GM12865 (cell line): ENCODE measurements around the gene PRPF39.

Experiments
- DNase-seq: peaks from one replicate; pipeline ENCODE4 v3.0.0; 2010; ENCODE audit warnings: low read depth
- H3K4me3 ChIP-seq: 2 replicates; pipeline ENCODE4 v1.5.1; 2011; ENCODE audit warnings: mild to moderate bottlenecking, low read depth, low read length, control low read depth
- TF ChIP-seq, protein P1 (sequence below): IDR thresholded peaks from 2 replicates; pipeline ENCODE4 v1.5.1; 2011; ENCODE audit warnings: low read length, control low read depth, low read depth, inconsistent platforms; ENCODE audit not compliant: insufficient read depth; ENCODE audit errors: missing control alignments

PRPF39 gene

DNA sequence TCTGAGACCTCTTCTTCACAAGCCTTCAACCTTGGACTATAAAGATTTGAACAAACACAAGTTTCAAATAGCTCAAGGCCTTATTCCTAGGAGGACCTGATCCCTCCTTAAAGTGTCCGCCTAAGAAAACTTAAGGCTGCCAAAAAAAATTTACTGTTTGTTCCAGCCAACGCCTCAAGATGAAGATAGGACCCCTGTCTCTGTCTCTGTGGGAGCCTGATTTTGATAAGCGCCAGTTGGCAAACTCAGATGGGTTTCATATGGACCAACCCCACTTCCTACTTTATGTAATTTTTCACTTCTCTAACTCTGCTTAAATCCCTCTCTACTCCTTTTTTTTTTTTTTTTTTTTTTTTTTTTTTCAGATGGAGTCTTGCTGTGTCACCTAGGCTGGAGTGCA is 39.4 kb downstream of the PRPF39 start:
- no peak overlapping the region for H3K4me3 ChIP-seq
- TF ChIP-seq, protein P1, sequence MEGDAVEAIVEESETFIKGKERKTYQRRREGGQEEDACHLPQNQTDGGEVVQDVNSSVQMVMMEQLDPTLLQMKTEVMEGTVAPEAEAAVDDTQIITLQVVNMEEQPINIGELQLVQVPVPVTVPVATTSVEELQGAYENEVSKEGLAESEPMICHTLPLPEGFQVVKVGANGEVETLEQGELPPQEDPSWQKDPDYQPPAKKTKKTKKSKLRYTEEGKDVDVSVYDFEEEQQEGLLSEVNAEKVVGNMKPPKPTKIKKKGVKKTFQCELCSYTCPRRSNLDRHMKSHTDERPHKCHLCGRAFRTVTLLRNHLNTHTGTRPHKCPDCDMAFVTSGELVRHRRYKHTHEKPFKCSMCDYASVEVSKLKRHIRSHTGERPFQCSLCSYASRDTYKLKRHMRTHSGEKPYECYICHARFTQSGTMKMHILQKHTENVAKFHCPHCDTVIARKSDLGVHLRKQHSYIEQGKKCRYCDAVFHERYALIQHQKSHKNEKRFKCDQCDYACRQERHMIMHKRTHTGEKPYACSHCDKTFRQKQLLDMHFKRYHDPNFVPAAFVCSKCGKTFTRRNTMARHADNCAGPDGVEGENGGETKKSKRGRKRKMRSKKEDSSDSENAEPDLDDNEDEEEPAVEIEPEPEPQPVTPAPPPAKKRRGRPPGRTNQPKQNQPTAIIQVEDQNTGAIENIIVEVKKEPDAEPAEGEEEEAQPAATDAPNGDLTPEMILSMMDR, result no peak
- no peak for DNase-seq

DNA sequence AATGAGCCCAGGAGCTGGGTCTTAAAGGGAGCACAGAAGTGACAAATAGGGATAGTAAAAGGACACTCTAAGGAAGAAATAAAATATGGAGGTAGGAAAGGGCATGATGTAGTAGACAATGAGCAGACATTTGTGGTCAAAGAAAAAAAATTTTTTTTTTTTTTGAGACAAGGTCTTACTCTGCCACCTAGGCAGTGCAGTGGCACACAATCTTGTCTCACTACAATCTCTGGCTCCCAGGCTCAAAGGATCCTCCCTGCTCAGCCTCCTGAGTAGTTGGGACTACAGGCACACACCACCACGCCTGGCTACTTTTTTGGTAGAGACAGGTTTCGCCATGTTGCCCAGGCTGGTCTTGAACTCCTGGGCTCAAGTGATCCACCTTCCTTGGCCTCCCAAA is 41.8 kb downstream of the PRPF39 start:
- DNase-seq, result no peak
- TF ChIP-seq, protein P1, result no peak
- H3K4me3 ChIP-seq, result no peak overlapping the region

DNA sequence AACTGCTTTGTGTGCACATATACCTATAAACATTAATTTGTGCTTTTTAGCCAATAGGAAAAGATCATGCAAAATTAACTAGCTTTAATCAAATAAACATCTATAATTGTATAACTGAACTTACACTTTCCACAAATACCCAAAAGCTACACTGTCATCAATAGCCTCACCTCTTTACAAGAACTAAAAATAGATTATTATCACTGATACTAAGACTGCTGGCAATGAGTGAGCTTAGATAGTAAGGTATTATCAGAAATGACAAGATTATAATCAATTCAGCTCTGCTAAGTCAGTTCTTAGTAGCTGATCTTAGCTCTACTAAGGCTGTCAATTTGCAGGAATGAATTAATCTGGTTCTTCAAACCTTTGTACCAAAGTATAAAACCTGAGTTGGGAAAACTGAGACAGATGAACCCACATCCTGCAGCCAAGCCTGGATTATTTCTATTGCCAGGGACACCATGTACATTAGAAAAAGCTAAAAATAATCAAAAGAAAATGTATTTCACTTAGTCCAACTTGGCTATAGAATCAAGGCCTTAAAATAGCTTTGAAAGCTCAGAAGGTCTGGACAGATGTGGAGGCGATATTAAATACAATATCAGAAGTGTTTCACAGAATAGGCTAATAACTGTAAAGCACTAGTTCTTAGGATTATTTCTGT is 45.2 kb downstream of the PRPF39 start:
- no peak for DNase-seq
- no peak overlapping the region for H3K4me3 ChIP-seq
- TF ChIP-seq, protein P1, result no peak

DNA sequence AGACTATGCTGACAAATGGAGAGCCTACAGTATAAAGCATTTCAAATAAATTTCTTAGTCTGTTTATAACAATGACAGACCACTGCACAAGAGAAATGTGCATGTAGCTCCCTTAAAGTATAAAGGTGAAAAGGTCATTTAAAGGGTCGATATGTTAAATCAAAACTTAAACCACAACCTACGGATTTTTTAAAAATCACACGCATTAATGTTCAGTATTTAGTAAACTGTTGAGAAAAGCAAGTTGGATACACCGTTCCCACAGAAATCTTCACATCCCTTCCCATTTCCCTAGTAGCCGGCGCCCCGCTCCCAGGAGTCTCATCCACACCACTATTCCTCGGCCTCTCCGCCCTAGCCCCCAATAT is 49.8 kb downstream of the PRPF39 start:
- H3K4me3 ChIP-seq, result peak overlapping the region; percentile 92
- TF ChIP-seq, protein P1, result no peak
- DNase-seq, result no peak

DNA sequence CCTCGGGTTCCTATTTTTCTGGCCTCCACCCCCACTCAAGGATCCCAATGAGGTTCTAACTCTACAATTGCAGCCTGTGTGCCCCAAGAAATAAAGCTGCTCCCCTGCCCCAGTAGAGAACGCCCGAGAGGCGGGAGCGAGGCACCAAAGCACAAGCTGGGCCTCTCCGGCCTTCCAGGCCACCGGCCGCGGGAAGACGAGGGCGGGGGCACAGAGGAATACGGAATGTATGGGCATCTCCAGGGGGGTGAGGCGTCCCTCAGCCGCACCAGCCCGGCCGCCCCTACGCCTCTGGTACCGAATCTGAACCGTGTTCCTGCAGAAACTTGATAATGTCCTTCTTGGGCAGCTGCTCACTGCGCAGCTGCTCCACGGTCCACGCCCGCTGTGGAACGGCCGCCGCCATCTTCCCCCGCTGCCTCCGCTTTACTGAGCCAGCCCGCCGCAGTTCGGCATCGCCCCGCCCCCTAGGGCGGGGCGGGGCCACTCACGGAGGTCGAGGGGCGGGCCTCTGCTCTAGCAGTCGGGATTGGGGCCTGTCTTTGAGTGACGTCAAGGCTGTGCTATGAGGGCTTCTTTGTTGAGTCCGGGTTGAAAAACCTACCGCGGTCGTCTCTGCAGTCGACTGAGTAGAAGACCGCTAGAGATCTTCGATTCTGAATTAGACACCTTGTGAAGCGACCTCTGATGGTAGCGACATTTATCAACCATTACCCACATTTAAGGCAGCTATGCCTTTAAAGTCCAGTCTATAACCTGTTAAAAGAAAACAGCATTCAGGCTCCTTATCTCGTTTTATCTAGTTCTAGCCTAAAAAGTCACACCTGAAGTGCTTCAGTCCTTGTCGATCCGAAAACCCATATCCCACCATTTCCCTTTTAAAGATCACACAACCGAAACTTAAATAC is 50.4 kb downstream of the PRPF39 start, which contains the start of gene FKBP3:
TSS of gene FKBP3 (minus strand) at position 431 of the 908 bp plus-strand sequence. CDS start at position 406, 25 bp downstream.
- H3K4me3 ChIP-seq, result peak within 1 kb of the TSS; percentile 92
- TF ChIP-seq, protein P1, result no peak
- DNase-seq, result peak; percentile 99

DNA sequence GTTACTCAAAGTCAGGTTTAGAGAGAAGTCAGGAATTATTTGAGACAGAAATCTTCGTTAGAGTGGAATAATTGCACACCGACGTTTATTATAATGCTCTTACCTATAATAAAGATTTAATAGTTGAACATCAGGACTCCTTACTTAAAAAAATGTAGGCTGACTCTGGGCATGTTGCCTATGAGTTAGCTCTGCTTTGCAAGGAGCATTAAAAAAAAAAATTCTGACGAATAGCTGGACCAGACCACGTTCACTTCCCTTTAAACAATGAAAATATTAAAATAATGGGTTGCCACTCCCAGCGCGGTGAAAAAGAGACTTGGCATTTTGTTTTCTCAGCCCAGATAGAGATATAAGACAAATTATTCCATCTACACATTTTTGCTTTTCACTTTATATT is 51.2 kb downstream of the PRPF39 start:
- peak; percentile 20 for DNase-seq
- H3K4me3 ChIP-seq, result peak overlapping the region; percentile 92
- TF ChIP-seq, protein P1, result no peak
